K562 (cell line): ENCODE measurements around the gene COL5A1. TPM values are rescaled to one million over a fixed set of nuclear protein-coding genes. Genes with fewer than 3 reads are reported as not detected.

ENCODE experiments used
- ATAC-seq: fragments of 200-7000 bp; cut with Tn5 transposase; 3 replicates; pipeline ENCODE4 v1.9.1; 2020; ENCODE audit warnings: moderate library complexity
- BruUV-seq: library from RNA; stranded (reverse); fragments of 400-500 nt; replicated peaks from 2 replicates; lab custom pipeline; 2021; lab: Mats Ljungman, UMichigan
- CTCF ChIA-PET: fragments of 300-600 bp; formaldehyde crosslinking; extraction: SDS; loops from one replicate; lab custom pipeline; 2021; ENCODE audit warnings: low intra/inter-chr PET ratio; lab: Yijun Ruan, JAX
- POLR2A ChIA-PET: fragments of 300-600, 350-650 bp; sonication (Branson Sonifier 250); formaldehyde crosslinking; extraction: SDS; loops from one replicate; lab custom pipeline; 2021; ENCODE audit warnings: antibody characterized with exemption, inconsistent platforms; lab: Yijun Ruan, JAX
- DNase-seq, 4 experiments: peaks; one replicate each; pipeline versions ENCODE4 v3.0.0 to v3.0.0-alpha.2; 2011 to 2018; ENCODE audit warnings: low spot score in 3 of 4, mixed read lengths in 3 of 4; ENCODE audit errors: extremely low read depth in 1 of 4
- FAIRE-seq: peaks from 2 replicates; lab custom pipeline; 2011; peaks lifted over from hg19 to GRCh38; lab: Jason Lieb, UNC
- H2AFZ ChIP-seq: 2 replicates; pipeline ENCODE4 v1.6.0; 2011; ENCODE audit warnings: low read depth, low read length, control low read depth, inconsistent platforms
- H3K27ac ChIP-seq: fragments of 200-600 bp; 3 replicates; pipeline ENCODE4 v1.8.0; 2011; ENCODE audit warnings: low read depth, mild to moderate bottlenecking, control low read depth, inconsistent platforms, low read length, moderate library complexity, mixed read lengths; ENCODE audit errors: extremely low read depth
- H3K27me3 ChIP-seq, 2 experiments: fragments of 300-600 bp in 1 of 2; 2 replicates in 1 of 2; 3 replicates in 1 of 2; pipeline versions ENCODE4 v1.6.0 to v1.8.0; 2011; ENCODE audit warnings: inconsistent platforms in 2 of 2, low read length in 2 of 2, mild to moderate bottlenecking in 1 of 2, mixed read lengths in 1 of 2, moderate library complexity in 1 of 2; ENCODE audit not compliant: control insufficient read depth in 2 of 2, insufficient read depth in 2 of 2
- H3K36me3 ChIP-seq: fragments of 300-600 bp; 3 replicates; pipeline ENCODE4 v1.8.0; 2011; ENCODE audit warnings: mild to moderate bottlenecking, low read length, inconsistent platforms; ENCODE audit not compliant: control insufficient read depth, insufficient read depth
- H3K4me1 ChIP-seq, 2 experiments: fragments of 200-600 bp in 1 of 2; replicated peaks in 1 of 2; 2 replicates in 1 of 2; 3 replicates in 1 of 2; pipeline versions ENCODE4 v1.5.1 to v1.8.0; 2011; ENCODE audit warnings: inconsistent platforms in 2 of 2, low read length in 2 of 2, mild to moderate bottlenecking in 1 of 2, mixed read lengths in 1 of 2, moderate library complexity in 1 of 2; ENCODE audit not compliant: control insufficient read depth in 2 of 2, insufficient read depth in 2 of 2
- H3K4me2 ChIP-seq: 2 replicates; pipeline ENCODE4 v1.6.1; 2011; ENCODE audit warnings: low read length, control low read depth, inconsistent platforms, mixed read lengths; ENCODE audit not compliant: insufficient read depth
- H3K4me3 ChIP-seq: fragments of 200-600 bp; sonication (generic), shearing (Covaris generic); 2 replicates; pipeline ENCODE4 v1.5.1; 2016; ENCODE audit warnings: control low read depth, inconsistent platforms
- H3K79me2 ChIP-seq: fragments of 200-600 bp; 3 replicates; pipeline ENCODE4 v1.8.0; 2011; ENCODE audit warnings: low read length, inconsistent platforms; ENCODE audit not compliant: control insufficient read depth, insufficient read depth
- H3K9ac ChIP-seq, 2 experiments: 2 replicates each; pipeline versions ENCODE4 v1.6.0 to v1.6.1; 2011; ENCODE audit warnings: low read depth in 2 of 2, low read length in 2 of 2, control low read depth in 1 of 2, inconsistent platforms in 1 of 2, mild to moderate bottlenecking in 1 of 2, mixed read lengths in 1 of 2; ENCODE audit not compliant: insufficient read depth in 1 of 2
- H3K9me1 ChIP-seq: one replicate; pipeline ENCODE4 v1.6.0; 2011; ENCODE audit warnings: inconsistent platforms, mild to moderate bottlenecking, low read length, moderate library complexity; ENCODE audit not compliant: control insufficient read depth, insufficient read depth
- H3K9me3 ChIP-seq: replicated peaks from 2 replicates; pipeline ENCODE4 v1.5.1; 2011; ENCODE audit warnings: low read depth, low read length, inconsistent platforms; ENCODE audit not compliant: control insufficient read depth, insufficient read depth
- H4K20me1 ChIP-seq: replicated peaks from 2 replicates; pipeline ENCODE4 v1.6.1; 2011; ENCODE audit warnings: low read length, inconsistent platforms, mixed read lengths; ENCODE audit not compliant: control insufficient read depth, insufficient read depth
- CREB5 ChIP-seq: fragments of 250-450 bp; sonication (Bioruptor Pico); IDR thresholded peaks from 2 replicates; pipeline ENCODE4 v1.5.0; 2020; ENCODE audit warnings: mild to moderate bottlenecking
- EP300 ChIP-seq: IDR thresholded peaks from 2 replicates; pipeline ENCODE4 v1.6.1; 2012; ENCODE audit warnings: low read length, improper control_type of control experiment
- GATAD2B ChIP-seq: fragments of 450-650 bp; IDR thresholded peaks from 2 replicates; pipeline ENCODE4 v1.6.1; 2017; ENCODE audit warnings: mild to moderate bottlenecking, borderline replicate concordance
- NFE2 ChIP-seq: IDR thresholded peaks from 2 replicates; pipeline ENCODE4 v1.6.1; 2014; ENCODE audit warnings: antibody characterized with exemption, low read depth
- NR1H2 ChIP-seq: sonication (generic); formaldehyde crosslinking; IDR thresholded peaks from 2 replicates; pipeline ENCODE4 v1.4.0; 2020; ENCODE audit warnings: mild to moderate bottlenecking, missing genetic modification reagents
- NR2C2 ChIP-seq, 2 experiments: fragments of 200-800 bp in 1 of 2; sonication (Bioruptor generic) in 1 of 2; sonication (generic) in 1 of 2; formaldehyde crosslinking in 1 of 2; IDR thresholded peaks; 2 replicates each; pipeline versions ENCODE4 v1.6.1 to v1.8.0; 2016 to 2022; ENCODE audit warnings: mild to moderate bottlenecking in 1 of 2, missing compliant biosample characterization in 1 of 2, missing genetic modification characterization in 1 of 2, missing genetic modification reagents in 1 of 2
- RAD51 ChIP-seq: fragments of 450-650 bp; IDR thresholded peaks from 2 replicates; pipeline ENCODE4 v1.7.1; 2016; ENCODE audit warnings: low read depth, mild to moderate bottlenecking, borderline replicate concordance
- SMC3 ChIP-seq: conservative IDR thresholded peaks from 2 replicates; pipeline ENCODE4 v1.6.1; 2011; ENCODE audit warnings: low read depth, low read length, improper control_type of control experiment; ENCODE audit not compliant: insufficient read depth
- TFAP4 ChIP-seq: sonication (generic); formaldehyde crosslinking; IDR thresholded peaks from 2 replicates; pipeline ENCODE4 v1.8.0; 2022; ENCODE audit warnings: missing genetic modification reagents, mild to moderate bottlenecking, moderate library complexity, borderline replicate concordance
- ZBED1 ChIP-seq: IDR thresholded peaks from 2 replicates; pipeline ENCODE4 v1.6.1; 2014
- WGBS: fragments of 100-300 bp; shearing (Covaris generic); methylation state at CpG from one replicate; pipeline ENCODE4 v1.1.6; 2016; ENCODE audit warnings: low coverage, mixed read lengths; ENCODE audit not compliant: insufficient coverage; ENCODE audit errors: missing lambda C conversion rate; 5-methylcytosine and 5-hydroxymethylcytosine counted together
- in situ Hi-C: fragments of 300-500 bp; cut with MboI; formaldehyde crosslinking; loops from 4 replicates; pipeline ENCODE4 v1.15.0; 2018; ENCODE audit warnings: inconsistent platforms, mixed read lengths
- intact Hi-C: fragments of 100-400 bp; cut with micrococcal nuclease; formaldehyde crosslinking; loops from 2 replicates; pipeline ENCODE4 v1.14.2; 2022
- polyA plus RNA-seq, 8 experiments: library from polyadenylated mRNA; depleted of rRNA in 4 of 8; stranded (reverse) in 5 of 8; unstranded in 3 of 8; fragments of >200 nt; fragmentation: Nextera tagmentation in 2 of 8; fragmentation: Illumina TruSeq in 1 of 8; extraction: Ambion mirVana in 2 of 8; extraction: Trizol in 1 of 8; gene quantifications; 2 replicates each; pipeline versions ENCODE4 v1.2.1 to v1.2.3, GENCODE V29; 2011 to 2014; ENCODE audit warnings: inconsistent platforms in 1 of 8, missing spikeins in 1 of 8
- total RNA-seq, 7 experiments: library from RNA; depleted of rRNA in 6 of 7; stranded (reverse); fragments of >200 nt in 6 of 7; fragmentation: Illumina TruSeq in 2 of 7; extraction: Trizol in 2 of 7; gene quantifications; 2 replicates each; pipeline versions ENCODE4 v1.2.1 to v1.2.3, GENCODE V29; 2011 to 2021; ENCODE audit warnings: low replicate concordance in 1 of 7
- TF ChIP-seq, protein P1 (sequence below): fragments of 250-450 bp; sonication (Bioruptor Pico); IDR thresholded peaks from 2 replicates; pipeline ENCODE4 v1.4.0; 2020
- TF ChIP-seq, protein P2 (sequence below): sonication (generic); formaldehyde crosslinking; IDR thresholded peaks from 2 replicates; pipeline ENCODE4 v1.8.1; 2022; ENCODE audit warnings: missing genetic modification reagents

The COL5A1 gene
- total and polyA plus RNA-seq, 9 of the 15 experiments (the other 6 are each of a cell fraction or from before 2014, with no cell fraction given), result under 0.01 to 0.13 (median 0.04) TPM; not detected in 6

GRCh38 chr9:134846699-134847098 is 205.1 kb downstream of the COL5A1 start:
- peaks cover 0 to 4% of the 10 kb centered on the region in 2 experiments; a peak in 1 of 5 replicates for H3K4me1 ChIP-seq
- no peaks in the 10 kb centered on the region for H3K36me3 ChIP-seq
- intact Hi-C loops, result no loop called here
- peaks cover 0 to 31% of the 10 kb centered on the region in 2 experiments; a peak in 4 of 5 replicates for H3K27me3 ChIP-seq
- no peak for ATAC-seq
- H2AFZ ChIP-seq, result no peak overlapping the region
- ChIA-PET POLR2A (no interaction called here), CTCF (no interaction called here)
- WGBS, result 0% methylated on average over 1 of the region's 1 CpG
- BruUV-seq, result no TSS peak
- TF ChIP-seq GATAD2B (no peak), EP300 (no peak), RAD51 (no peak)
- H3K9me3 ChIP-seq, result no peaks in the 10 kb centered on the region
- H3K9ac ChIP-seq, result no peak overlapping the region
- H4K20me1 ChIP-seq, result no peaks in the 10 kb centered on the region
- no peak overlapping the region for H3K27ac ChIP-seq
- H3K4me2 ChIP-seq, result no peak overlapping the region
- no peak for DNase-seq
- no peaks in the 10 kb centered on the region for H3K9me1 ChIP-seq
- in situ Hi-C loops, result no loop called here
- H3K4me3 ChIP-seq, result no peak overlapping the region
- no peak for FAIRE-seq
- H3K79me2 ChIP-seq, result no peaks in the 10 kb centered on the region

- DNase-seq (no peak), ATAC-seq (no peak), FAIRE-seq (no peak)
- ChIA-PET POLR2A (no interaction called here), CTCF (no interaction called here)
- no peaks in the 10 kb centered on the region for H3K9me1 ChIP-seq
- H2AFZ ChIP-seq, result no peak overlapping the region
- H3K9ac ChIP-seq, result no peak overlapping the region
- WGBS, result 8% methylated on average over 3 of the region's 3 CpGs
- H3K27me3 ChIP-seq, result peaks cover 0 to 26% of the 10 kb centered on the region in 2 experiments; a peak in 4 of 5 replicates
- H3K9me3 ChIP-seq, result no peaks in the 10 kb centered on the region
- H3K27ac ChIP-seq, result no peak overlapping the region
- H3K4me3 ChIP-seq, result no peak overlapping the region
- no TSS peak for BruUV-seq
- H3K79me2 ChIP-seq, result no peaks in the 10 kb centered on the region
- no peaks in the 10 kb centered on the region for H3K36me3 ChIP-seq
- no peaks in the 10 kb centered on the region for H4K20me1 ChIP-seq
- in situ Hi-C loops, result no loop called here
- H3K4me2 ChIP-seq, result no peak overlapping the region
- intact Hi-C loops, result no loop called here
- H3K4me1 ChIP-seq, result peaks cover 0 to 3% of the 10 kb centered on the region in 2 experiments; a peak in 1 of 5 replicates
- no peak for TF ChIP-seq SMC3
- TF ChIP-seq, protein P1, sequence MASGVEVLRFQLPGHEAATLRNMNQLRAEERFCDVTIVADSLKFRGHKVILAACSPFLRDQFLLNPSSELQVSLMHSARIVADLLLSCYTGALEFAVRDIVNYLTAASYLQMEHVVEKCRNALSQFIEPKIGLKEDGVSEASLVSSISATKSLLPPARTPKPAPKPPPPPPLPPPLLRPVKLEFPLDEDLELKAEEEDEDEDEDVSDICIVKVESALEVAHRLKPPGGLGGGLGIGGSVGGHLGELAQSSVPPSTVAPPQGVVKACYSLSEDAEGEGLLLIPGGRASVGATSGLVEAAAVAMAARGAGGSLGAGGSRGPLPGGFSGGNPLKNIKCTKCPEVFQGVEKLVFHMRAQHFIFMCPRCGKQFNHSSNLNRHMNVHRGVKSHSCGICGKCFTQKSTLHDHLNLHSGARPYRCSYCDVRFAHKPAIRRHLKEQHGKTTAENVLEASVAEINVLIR, result no peak
- TF ChIP-seq NR1H2 (CRISPR knock-in tag), result no peak
- TF ChIP-seq TFAP4 (CRISPR knock-in tag), result no peak
- no peak for TF ChIP-seq ZBED1
- no peak for TF ChIP-seq NFE2
- TF ChIP-seq, protein P2, sequence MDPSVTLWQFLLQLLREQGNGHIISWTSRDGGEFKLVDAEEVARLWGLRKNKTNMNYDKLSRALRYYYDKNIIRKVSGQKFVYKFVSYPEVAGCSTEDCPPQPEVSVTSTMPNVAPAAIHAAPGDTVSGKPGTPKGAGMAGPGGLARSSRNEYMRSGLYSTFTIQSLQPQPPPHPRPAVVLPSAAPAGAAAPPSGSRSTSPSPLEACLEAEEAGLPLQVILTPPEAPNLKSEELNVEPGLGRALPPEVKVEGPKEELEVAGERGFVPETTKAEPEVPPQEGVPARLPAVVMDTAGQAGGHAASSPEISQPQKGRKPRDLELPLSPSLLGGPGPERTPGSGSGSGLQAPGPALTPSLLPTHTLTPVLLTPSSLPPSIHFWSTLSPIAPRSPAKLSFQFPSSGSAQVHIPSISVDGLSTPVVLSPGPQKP (CRISPR knock-in tag), result no peak
- no peak for TF ChIP-seq NR2C2 (CRISPR knock-in tag; IDR thresholded peaks at IDR 0.05)
- TF ChIP-seq NR2C2 (tag; IDR thresholded peaks at IDR 0.05), result no peak
- no peak for TF ChIP-seq CREB5 (CRISPR knock-in tag)
Measured at GRCh38 chr9:134847138-134847537, 205.5 kb downstream of the COL5A1 start.
